Psoas muscle (tissue), 8 donors: ENCODE data around the gene OGG1. TPM values are rescaled to one million over a fixed set of nuclear protein-coding genes. Genes with fewer than 3 reads are reported as not detected.

Experiments
- ATAC-seq, 4 donors: fragments of 200-7000 bp; cut with Tn5 transposase; one replicate each; pipeline ENCODE4 v1.9.1; 2020; ENCODE audit warnings: moderate library complexity in 3 of 4, mild to moderate bottlenecking in 2 of 4
- DNase-seq, 2 donors: peaks; one replicate each; pipeline ENCODE4 v3.0.0-alpha.2; 2020
- H3K27ac ChIP-seq: fragments of 200-600 bp; one replicate; pipeline ENCODE4 v1.8.0; 2022
- H3K27me3 ChIP-seq, 3 donors: fragments of 200-600 bp in 1 of 3; one replicate each; pipeline versions ENCODE4 v1.6.1 to v1.8.0; 2013 to 2022; ENCODE audit warnings: low read length in 2 of 3, mild to moderate bottlenecking in 2 of 3, moderate library complexity in 1 of 3; ENCODE audit not compliant: insufficient read depth in 3 of 3
- H3K36me3 ChIP-seq, 2 donors: fragments of 200-600 bp in 1 of 2; one replicate each; pipeline versions ENCODE4 v1.6.1 to v1.8.0; 2013 to 2022; ENCODE audit warnings: low read depth in 1 of 2, mild to moderate bottlenecking in 1 of 2, moderate library complexity in 1 of 2; ENCODE audit not compliant: insufficient read depth in 1 of 2
- H3K4me1 ChIP-seq: fragments of 200-600 bp; one replicate; pipeline ENCODE4 v1.8.0; 2022
- H3K4me3 ChIP-seq: fragments of 200-600 bp; one replicate; pipeline ENCODE4 v1.8.0; 2022; ENCODE audit warnings: mild to moderate bottlenecking
- H3K9me3 ChIP-seq: fragments of 200-600 bp; one replicate; pipeline ENCODE4 v1.8.0; 2022
- WGBS, 3 donors: extraction: QIAGEN DNeasy Blood & Tissue Kit; methylation state at CpG; one replicate each; pipeline versions ENCODE4 v1.1.6 to v1.1.7; 2013; 5-methylcytosine and 5-hydroxymethylcytosine counted together
- intact Hi-C, 2 donors: fragments of 100-400 bp; cut with DNase I; formaldehyde crosslinking; loops; one replicate each; pipeline versions ENCODE4 v1.11.0 to v1.14.2; 2022
- polyA plus RNA-seq, 3 donors: library from polyadenylated mRNA; stranded (reverse); fragments of 200-250 nt; gene quantifications; one replicate each; pipeline ENCODE4 v1.2.3, GENCODE V29; 2013
- total RNA-seq, 4 donors: library from RNA; stranded (reverse); fragmentation: NEBNext Ultra II Directional in 2 of 4; extraction: Animal tissue kit (Norgen Biotek cat#: 25700) in 2 of 4; gene quantifications; one replicate each; pipeline versions ENCODE4 v1.2.1 to v1.2.4, GENCODE V29; 2021 to 2023
- TF ChIP-seq, protein P1 (sequence below): fragments of 200-600 bp; IDR thresholded peaks from one replicate; pipeline ENCODE4 v1.8.0; 2022; ENCODE audit warnings: antibody characterized with exemption
- donor health status: healthy with polysubstance abuse.
- donor health status: DM: no; HTN: no; CAD: no; lungs with moderate emphysema.
- donor health status: Bipolar disorder and iron deficiency.
- donor health status: healthy.
- donor health status: DM: yes; HTN: yes; CAD: no.
- donor health status: DM: no; HTN: no; CAD: no.
- donor health status: DM: no; HTN: no; CAD: no.
- donor health status: DM: yes; HTN: yes; CAD: no.

OGG1 gene
- total and polyA plus RNA-seq, 7 donors = 6.3 to 19.7 (median 8.9) TPM

DNA sequence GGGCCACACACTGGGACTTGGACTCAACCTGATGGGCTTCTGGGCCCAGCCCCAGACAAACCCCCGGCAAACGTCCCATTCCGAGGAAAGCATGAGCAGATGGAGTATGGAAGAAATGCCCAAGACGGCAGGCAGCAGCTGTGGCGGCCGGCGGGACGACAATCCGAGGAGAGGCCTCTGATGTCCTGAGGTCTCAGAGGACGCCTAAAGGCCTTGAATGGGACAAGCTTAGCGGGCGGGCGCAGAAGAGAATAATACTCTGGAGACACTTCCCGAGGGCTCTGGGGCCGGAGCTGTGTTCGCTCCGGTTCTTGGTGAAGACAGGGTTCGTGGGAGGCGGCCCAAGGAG, 482 bp upstream of the OGG1 start:
- WGBS, 3 donors = 0 to 2% (median 2%) methylated on average over 19 of the region's 19 CpGs
- ATAC-seq (no peak), DNase-seq (no peak)
- Histone ChIP-seq H3K4me1 (peaks cover 19% of the 10 kb centered on the region), H3K27ac (peak overlapping the region; percentile 86), H3K36me3 (peaks cover 2 to 76% of the 10 kb centered on the region in 2 donors), H3K4me3 (peak overlapping the region; percentile 79), H3K27me3 (no peaks in the 10 kb centered on the region), H3K9me3 (no peaks in the 10 kb centered on the region)
- intact Hi-C loops = loop anchor here in 1 of 2 donors (1.0 kb wide), 1 partner anchor 18 kb away; the partner anchor contains the start of gene BRPF1
- TF ChIP-seq, protein P1, sequence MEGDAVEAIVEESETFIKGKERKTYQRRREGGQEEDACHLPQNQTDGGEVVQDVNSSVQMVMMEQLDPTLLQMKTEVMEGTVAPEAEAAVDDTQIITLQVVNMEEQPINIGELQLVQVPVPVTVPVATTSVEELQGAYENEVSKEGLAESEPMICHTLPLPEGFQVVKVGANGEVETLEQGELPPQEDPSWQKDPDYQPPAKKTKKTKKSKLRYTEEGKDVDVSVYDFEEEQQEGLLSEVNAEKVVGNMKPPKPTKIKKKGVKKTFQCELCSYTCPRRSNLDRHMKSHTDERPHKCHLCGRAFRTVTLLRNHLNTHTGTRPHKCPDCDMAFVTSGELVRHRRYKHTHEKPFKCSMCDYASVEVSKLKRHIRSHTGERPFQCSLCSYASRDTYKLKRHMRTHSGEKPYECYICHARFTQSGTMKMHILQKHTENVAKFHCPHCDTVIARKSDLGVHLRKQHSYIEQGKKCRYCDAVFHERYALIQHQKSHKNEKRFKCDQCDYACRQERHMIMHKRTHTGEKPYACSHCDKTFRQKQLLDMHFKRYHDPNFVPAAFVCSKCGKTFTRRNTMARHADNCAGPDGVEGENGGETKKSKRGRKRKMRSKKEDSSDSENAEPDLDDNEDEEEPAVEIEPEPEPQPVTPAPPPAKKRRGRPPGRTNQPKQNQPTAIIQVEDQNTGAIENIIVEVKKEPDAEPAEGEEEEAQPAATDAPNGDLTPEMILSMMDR = no peak

DNA sequence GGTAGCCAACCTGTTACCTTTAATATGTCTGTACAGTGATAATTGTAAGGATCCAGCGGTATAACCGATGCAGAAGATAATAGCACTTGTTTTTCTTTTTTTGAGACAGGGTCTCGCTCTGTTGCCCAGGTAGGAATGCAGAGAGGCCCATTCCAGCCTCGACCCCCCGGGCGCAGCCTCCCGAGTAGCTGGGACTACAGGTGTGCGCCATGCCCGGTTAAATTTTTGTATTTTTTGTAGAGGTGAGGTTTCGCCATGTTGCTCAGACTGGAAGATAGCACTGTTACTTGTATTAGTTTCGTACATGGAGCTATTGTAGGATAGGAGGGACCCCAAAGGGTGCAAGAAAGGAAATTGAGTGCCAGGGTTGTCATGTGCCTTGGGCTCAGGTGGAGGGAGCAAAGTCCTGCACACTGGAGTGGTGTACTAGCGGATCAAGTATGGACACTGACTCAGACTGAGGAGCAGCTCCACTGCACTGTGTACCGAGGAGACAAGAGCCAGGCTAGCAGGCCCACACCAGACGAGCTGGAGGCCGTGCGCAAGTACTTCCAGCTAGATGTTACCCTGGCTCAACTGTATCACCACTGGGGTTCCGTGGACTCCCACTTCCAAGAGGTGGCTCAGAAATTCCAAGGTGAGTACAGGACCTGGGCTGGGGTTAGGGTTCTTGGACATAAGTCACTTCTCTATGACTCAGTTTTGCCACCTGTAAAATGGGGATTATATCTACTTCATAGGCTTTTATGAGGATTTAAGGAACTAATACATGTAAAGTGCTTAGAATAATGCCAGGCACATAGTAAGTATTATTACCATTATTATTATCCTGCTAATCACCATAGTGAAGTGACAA, 1.0 kb downstream of the OGG1 start:
- 36 to 38% (median 36%) methylated on average over 17 of the region's 17 CpGs for WGBS, 3 donors
- intact Hi-C loops = loop anchor here in 1 of 2 donors (5.0 kb wide), 1 partner anchor 37 kb away; no protein-coding TSS in a partner anchor
- Histone ChIP-seq H3K27me3 (no peaks in the 10 kb centered on the region), H3K4me3 (peak overlapping the region; percentile 79), H3K9me3 (no peaks in the 10 kb centered on the region), H3K27ac (peak overlapping the region; percentile 86), H3K4me1 (peaks cover 19% of the 10 kb centered on the region), H3K36me3 (peaks cover 2 to 75% of the 10 kb centered on the region in 2 donors)
- TF ChIP-seq, protein P1 = no peak
- DNase-seq = no peak
- ATAC-seq = no peak

DNA sequence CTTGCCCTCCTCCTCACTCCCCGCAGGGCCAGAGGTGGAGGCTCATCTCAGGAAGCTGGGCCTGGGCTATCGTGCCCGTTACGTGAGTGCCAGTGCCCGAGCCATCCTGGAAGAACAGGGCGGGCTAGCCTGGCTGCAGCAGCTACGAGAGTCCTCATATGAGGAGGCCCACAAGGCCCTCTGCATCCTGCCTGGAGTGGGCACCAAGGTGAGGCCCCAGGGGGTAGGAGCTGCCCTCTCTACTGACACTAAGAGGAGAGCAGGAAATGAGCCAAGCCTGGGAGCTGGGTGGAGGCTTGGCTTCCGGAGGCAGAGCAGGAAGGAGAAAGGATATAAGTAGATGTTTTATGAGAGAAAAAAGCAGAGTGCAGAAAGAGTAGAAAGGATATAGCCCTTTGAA, 4.9 kb downstream of the OGG1 start:
- no peak for ATAC-seq
- intact Hi-C loops = loop anchor here in 1 of 2 donors (5.0 kb wide), 1 partner anchor 33 kb away; no protein-coding TSS in a partner anchor
- no peak overlapping the region for H3K27ac ChIP-seq
- peaks cover 0 to 85% of the 10 kb centered on the region in 2 donors for H3K36me3 ChIP-seq
- TF ChIP-seq, protein P1 = no peak
- 72 to 81% (median 75%) methylated on average over 8 of the region's 8 CpGs for WGBS, 3 donors
- H3K9me3 ChIP-seq = no peaks in the 10 kb centered on the region
- no peaks in the 10 kb centered on the region for H3K27me3 ChIP-seq
- peaks cover 14% of the 10 kb centered on the region for H3K4me1 ChIP-seq
- no peak for DNase-seq
- no peak overlapping the region for H3K4me3 ChIP-seq

DNA sequence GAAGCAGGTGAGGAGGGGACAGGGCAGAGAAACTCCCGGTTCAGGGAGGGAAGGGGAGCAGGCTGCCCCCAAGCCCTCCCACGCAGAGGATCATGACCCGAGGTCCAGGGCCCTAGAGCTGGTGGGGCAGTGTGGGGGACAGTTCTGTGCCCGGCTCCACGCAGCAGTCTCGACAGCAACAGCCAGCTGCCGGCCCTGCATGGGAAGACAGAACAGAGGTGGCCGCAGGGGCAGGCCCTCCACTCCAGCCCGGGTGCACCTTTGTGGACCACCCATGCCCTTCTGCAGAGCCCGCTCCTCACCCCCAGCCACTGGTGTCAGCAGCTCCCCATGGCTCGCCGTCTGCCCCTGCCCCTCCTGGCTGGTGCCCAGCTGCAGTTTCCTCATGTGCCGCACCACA, 7.7 kb downstream of the OGG1 start:
- ATAC-seq (no peak), DNase-seq (no peak)
- WGBS, 3 donors = 84 to 94% (median 93%) methylated on average over 10 to 13 of the region's 13 CpGs
- no peaks in the 10 kb centered on the region for H3K27me3 ChIP-seq
- no peak overlapping the region for H3K27ac ChIP-seq
- no peak overlapping the region for H3K4me3 ChIP-seq
- intact Hi-C loops = no loop called here
- TF ChIP-seq, protein P1 = no peak
- no peaks in the 10 kb centered on the region for H3K9me3 ChIP-seq
- peaks cover 0 to 75% of the 10 kb centered on the region in 2 donors for H3K36me3 ChIP-seq
- no peaks in the 10 kb centered on the region for H3K4me1 ChIP-seq
